ENCODE data around the gene PLAAT5.
"Not testable (repeated sequence)": the region's sequence is repeated elsewhere in the genome, so short reads cannot be mapped to it uniquely, and the experiment has no call there.

The PLAAT5 gene

GRCh38 chr11:63490551-63491239 lies at the start of gene PLAAT5:
PLAAT5 (minus strand) TSS chr11:63491167; CDS start chr11:63491034, 133 bp downstream.
- DNase-seq (ENCODE audit: extremely low spot score, insufficient read length, low read depth) (no peak), FAIRE-seq (no peak)

GRCh38 chr11:63537293-63538101 lies 46.5 kb upstream of the PLAAT5 start:
- DNase-seq (ENCODE audit: extremely low spot score, insufficient read length, low read depth) (no peak), FAIRE-seq (no peak)

GRCh38 chr11:63536669-63537292 lies 45.8 kb upstream of the PLAAT5 start, which contains the start of gene PLAAT4:
PLAAT4 (plus strand) TSS chr11:63536808; CDS start chr11:63536869, 61 bp downstream.
- FAIRE-seq, result peak; percentile 74
- peak; percentile 52 for DNase-seq (ENCODE audit: extremely low spot score, insufficient read length, low read depth)

GRCh38 chr11:63535734-63536133 lies 44.8 kb upstream of the PLAAT5 start:
- FAIRE-seq (no peak), DNase-seq (ENCODE audit: extremely low spot score, insufficient read length, low read depth) (no peak)

- DNase-seq (ENCODE audit: extremely low spot score, insufficient read length, low read depth) (no peak), FAIRE-seq (peak; percentile 9)
These were observed 44.0 kb upstream of the PLAAT5 start for GRCh38 chr11:63534895-63535461.

GRCh38 chr11:63534076-63534475 lies 43.1 kb upstream of the PLAAT5 start:
- FAIRE-seq, result no peak

GRCh38 chr11:63532799-63533475 lies 42.0 kb upstream of the PLAAT5 start:
- no peak for FAIRE-seq
- no peak for DNase-seq (ENCODE audit: extremely low spot score, insufficient read length, low read depth)

More at GRCh38 chr11:63534076-63534475, 43.1 kb upstream of the PLAAT5 start:
- no peak for DNase-seq (ENCODE audit: extremely low spot score, insufficient read length, low read depth)

GRCh38 chr11:63532117-63532516 lies 41.1 kb upstream of the PLAAT5 start:
- no peak for DNase-seq (ENCODE audit: extremely low spot score, insufficient read length, low read depth)
- no peak for FAIRE-seq

- DNase-seq (ENCODE audit: extremely low spot score, insufficient read length, low read depth), result not testable (repeated sequence)
- peak; percentile 92 for FAIRE-seq
These were observed 40.3 kb upstream of the PLAAT5 start for GRCh38 chr11:63531074-63531792.

GRCh38 chr11:63530021-63530420 lies 39.1 kb upstream of the PLAAT5 start:
- DNase-seq (ENCODE audit: extremely low spot score, insufficient read length, low read depth) (no peak), FAIRE-seq (no peak)

- FAIRE-seq; DNase-seq (ENCODE audit: extremely low spot score, insufficient read length, low read depth): not testable (repeated sequence)
These were observed 38.4 kb upstream of the PLAAT5 start for GRCh38 chr11:63529373-63529772.

- FAIRE-seq; DNase-seq (ENCODE audit: extremely low spot score, insufficient read length, low read depth): not testable (repeated sequence)
These were observed 37.8 kb upstream of the PLAAT5 start for GRCh38 chr11:63528729-63529278.

- not testable (repeated sequence) for FAIRE-seq; DNase-seq (ENCODE audit: extremely low spot score, insufficient read length, low read depth)
These were observed 37.2 kb upstream of the PLAAT5 start for GRCh38 chr11:63528156-63528555.

GRCh38 chr11:63527667-63528066 lies 36.7 kb upstream of the PLAAT5 start:
- FAIRE-seq, result no peak
- DNase-seq (ENCODE audit: extremely low spot score, insufficient read length, low read depth), result no peak

- no peak for DNase-seq (ENCODE audit: extremely low spot score, insufficient read length, low read depth)
- no peak for FAIRE-seq
These were observed 32.2 kb upstream of the PLAAT5 start for GRCh38 chr11:63523151-63523550.

- no peak for DNase-seq (ENCODE audit: extremely low spot score, insufficient read length, low read depth)
- FAIRE-seq, result no peak
These were observed 30.9 kb upstream of the PLAAT5 start for GRCh38 chr11:63521896-63522295.

GRCh38 chr11:63520606-63521170 lies 29.7 kb upstream of the PLAAT5 start:
- FAIRE-seq, result no peak
- no peak for DNase-seq (ENCODE audit: extremely low spot score, insufficient read length, low read depth)

GRCh38 chr11:63518548-63518947 lies 27.6 kb upstream of the PLAAT5 start:
- DNase-seq (ENCODE audit: extremely low spot score, insufficient read length, low read depth) (no peak), FAIRE-seq (no peak)
